HEK293 (cell line): ENCODE data around the gene EMP1.

Experiments used
- CTCF ChIA-PET: fragments of 350-600 bp; formaldehyde crosslinking; extraction: SDS; loops from one replicate; lab custom pipeline; 2021; ENCODE audit warnings: antibody characterized with exemption; lab: Yijun Ruan, JAX
- POLR2A ChIA-PET: fragments of 300-600 bp; formaldehyde crosslinking; extraction: SDS; loops from one replicate; lab custom pipeline; 2020; ENCODE audit warnings: antibody characterized with exemption, inconsistent platforms; lab: Yijun Ruan, JAX
- H3K27ac ChIP-seq: fragments of 200-500 bp; sonication (Bioruptor generic); 2 replicates; pipeline ENCODE4 v1.5.1; 2014; ENCODE audit warnings: low read depth, low read length, control low read depth, inconsistent platforms; ENCODE audit errors: extremely low read depth
- H3K36me3 ChIP-seq, 2 experiments: fragments of 200-500 bp in 1 of 2; sonication (Bioruptor generic) in 1 of 2; 1 replicate in 1 of 2; 2 replicates in 1 of 2; pipeline ENCODE4 v1.5.1; 2014 to 2017; ENCODE audit warnings: inconsistent platforms in 2 of 2, low read length in 2 of 2; ENCODE audit not compliant: control insufficient read depth in 2 of 2, insufficient read depth in 1 of 2
- H3K4me1 ChIP-seq: fragments of 200-500 bp; sonication (Bioruptor generic); 2 replicates; pipeline ENCODE4 v1.5.1; 2014; ENCODE audit warnings: mild to moderate bottlenecking, low read length, inconsistent platforms; ENCODE audit not compliant: control insufficient read depth, insufficient read depth
- H3K4me3 ChIP-seq: 2 replicates; pipeline ENCODE4 v1.5.1; 2011; ENCODE audit warnings: low read depth, mild to moderate bottlenecking, control low read depth, low read length, moderate library complexity
- H3K9me3 ChIP-seq: fragments of 200-500 bp; sonication (Bioruptor generic); 2 replicates; pipeline ENCODE4 v1.5.1; 2014; ENCODE audit warnings: low read depth, low read length, inconsistent platforms; ENCODE audit not compliant: control insufficient read depth, insufficient read depth
- ATF2 ChIP-seq: fragments of 450-650 bp; formaldehyde crosslinking; IDR thresholded peaks from 2 replicates; pipeline ENCODE4 v1.5.1; 2016; ENCODE audit warnings: missing biosample characterization, missing genetic modification characterization, low read depth
- GLIS1 ChIP-seq: fragments of 450-650 bp; formaldehyde crosslinking; IDR thresholded peaks from 2 replicates; pipeline ENCODE4 v1.5.1; 2016; ENCODE audit warnings: missing biosample characterization, missing genetic modification characterization
- INSM2 ChIP-seq: fragments of 450-650 bp; formaldehyde crosslinking; IDR thresholded peaks from 2 replicates; pipeline ENCODE4 v1.5.1; 2016; ENCODE audit warnings: missing biosample characterization, missing genetic modification characterization
- KLF1 ChIP-seq: fragments of 450-650 bp; formaldehyde crosslinking; IDR thresholded peaks from 2 replicates; pipeline ENCODE4 v1.5.1; 2016; ENCODE audit warnings: missing biosample characterization, missing genetic modification characterization
- TRIM28 ChIP-seq: IDR thresholded peaks from 2 replicates; pipeline ENCODE4 v1.6.1; 2011; ENCODE audit warnings: low read length, control low read depth, borderline replicate concordance
- ZBTB11 ChIP-seq: fragments of 450-650 bp; formaldehyde crosslinking; conservative IDR thresholded peaks from 2 replicates; pipeline ENCODE4 v1.5.1; 2016; ENCODE audit warnings: low read depth, missing biosample characterization, missing genetic modification characterization
- ZBTB49 ChIP-seq: fragments of 450-650 bp; formaldehyde crosslinking; IDR thresholded peaks from 2 replicates; pipeline ENCODE4 v1.5.1; 2016; ENCODE audit warnings: missing biosample characterization, missing genetic modification characterization, low read depth
- ZIC2 ChIP-seq: fragments of 450-650 bp; formaldehyde crosslinking; IDR thresholded peaks from 2 replicates; pipeline ENCODE4 v1.5.1; 2016; ENCODE audit warnings: missing biosample characterization, missing genetic modification characterization
- ZNF140 ChIP-seq: fragments of 450-650 bp; formaldehyde crosslinking; IDR thresholded peaks from 2 replicates; pipeline ENCODE4 v1.5.1; 2016; ENCODE audit warnings: missing biosample characterization, missing genetic modification characterization
- ZNF146 ChIP-seq: fragments of 450-650 bp; formaldehyde crosslinking; IDR thresholded peaks from 2 replicates; pipeline ENCODE4 v1.5.1; 2016; ENCODE audit warnings: missing biosample characterization, missing genetic modification characterization
- ZNF18 ChIP-seq: fragments of 450-650 bp; formaldehyde crosslinking; IDR thresholded peaks from 2 replicates; pipeline ENCODE4 v1.5.1; 2016; ENCODE audit warnings: missing biosample characterization, missing genetic modification characterization
- ZNF223 ChIP-seq: fragments of 450-650 bp; formaldehyde crosslinking; IDR thresholded peaks from 2 replicates; pipeline ENCODE4 v1.5.1; 2016; ENCODE audit warnings: missing biosample characterization, missing genetic modification characterization
- ZNF23 ChIP-seq: fragments of 450-650 bp; formaldehyde crosslinking; IDR thresholded peaks from 2 replicates; pipeline ENCODE4 v1.5.1; 2016; ENCODE audit warnings: missing biosample characterization, missing genetic modification characterization, borderline replicate concordance
- ZNF274 ChIP-seq, 2 experiments: fragments of 200-500 bp in 1 of 2; fragments of 450-650 bp in 1 of 2; sonication (Bioruptor generic) in 1 of 2; formaldehyde crosslinking in 1 of 2; IDR thresholded peaks; 2 replicates each; pipeline versions ENCODE4 v1.5.1 to v1.6.1; 2014 to 2016; ENCODE audit warnings: borderline replicate concordance in 1 of 2, inconsistent platforms in 1 of 2, low read length in 1 of 2, missing biosample characterization in 1 of 2, missing genetic modification characterization in 1 of 2
- ZNF394 ChIP-seq: fragments of 450-650 bp; formaldehyde crosslinking; IDR thresholded peaks from 2 replicates; pipeline ENCODE4 v1.5.1; 2016; ENCODE audit warnings: missing biosample characterization, missing genetic modification characterization, mild to moderate bottlenecking, moderate library complexity, borderline replicate concordance
- ZNF514 ChIP-seq: fragments of 450-650 bp; formaldehyde crosslinking; IDR thresholded peaks from 2 replicates; pipeline ENCODE4 v1.5.1; 2016; ENCODE audit warnings: missing biosample characterization, missing genetic modification characterization
- ZNF558 ChIP-seq: fragments of 450-650 bp; formaldehyde crosslinking; IDR thresholded peaks from 2 replicates; pipeline ENCODE4 v1.5.1; 2016; ENCODE audit warnings: missing biosample characterization, missing genetic modification characterization
- ZNF561 ChIP-seq: fragments of 450-650 bp; IDR thresholded peaks from 2 replicates; pipeline ENCODE4 v1.5.1; 2018; ENCODE audit warnings: missing biosample characterization, missing genetic modification characterization, borderline replicate concordance
- ZNF596 ChIP-seq: fragments of 450-650 bp; IDR thresholded peaks from 2 replicates; pipeline ENCODE4 v1.5.0; 2018; ENCODE audit warnings: missing biosample characterization, mild to moderate bottlenecking, missing genetic modification characterization, moderate library complexity
- ZNF791 ChIP-seq: fragments of 450-650 bp; formaldehyde crosslinking; IDR thresholded peaks from 2 replicates; pipeline ENCODE4 v1.5.1; 2016; ENCODE audit warnings: missing biosample characterization, missing genetic modification characterization
- ZSCAN30 ChIP-seq: fragments of 450-650 bp; IDR thresholded peaks from 2 replicates; pipeline ENCODE4 v1.5.1; 2018; ENCODE audit warnings: missing biosample characterization, mild to moderate bottlenecking, missing genetic modification characterization, moderate library complexity

EMP1 gene

DNA sequence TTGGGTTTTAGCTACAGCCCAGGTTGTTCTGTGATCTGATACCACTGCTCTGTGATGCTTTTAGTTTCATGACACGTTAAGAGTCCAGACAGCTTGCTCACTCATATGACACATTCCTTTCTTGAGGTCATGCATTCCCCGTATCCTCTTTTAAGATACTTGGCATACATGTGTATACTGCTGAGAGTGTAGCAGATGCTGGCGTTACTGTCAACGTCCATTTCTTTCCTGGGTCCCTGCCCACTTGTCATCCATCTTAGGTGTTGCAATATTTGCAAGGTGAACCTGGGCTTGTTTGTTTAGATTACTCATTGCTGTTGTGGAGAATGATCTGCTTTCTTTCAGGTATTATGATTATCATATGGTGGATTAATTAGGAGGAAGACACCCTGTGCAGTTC, 9.1 kb upstream of the EMP1 start:
- H3K4me1 ChIP-seq = no peaks in the 10 kb centered on the region
- no peak for TF ChIP-seq ZNF596 (tag by site-specific recombination)
- no peak for TF ChIP-seq ZSCAN30 (tag by site-specific recombination)
- TF ChIP-seq ZNF274 (IDR thresholded peaks at IDR 0.05; ENCODE audit: low read length) = no peak
- no peak for TF ChIP-seq ZNF274 (tag by site-specific recombination; IDR thresholded peaks at IDR 0.05; ENCODE audit: borderline replicate concordance)
- no peak for TF ChIP-seq ZNF18 (tag by site-specific recombination)
- TF ChIP-seq INSM2 (tag by site-specific recombination) = no peak
- TF ChIP-seq ZNF394 (tag by site-specific recombination) = no peak
- no peak for TF ChIP-seq ZNF514 (tag by site-specific recombination)
- no peak overlapping the region for H3K4me3 ChIP-seq
- CTCF ChIA-PET = interaction anchor here (0.9 kb wide), 1 partner anchor 9 kb away, joined by 4 read pairs; no protein-coding TSS in a partner anchor
- no peaks in the 10 kb centered on the region for H3K9me3 ChIP-seq
- POLR2A ChIA-PET = no interaction called here
- H3K27ac ChIP-seq = no peak overlapping the region
- H3K36me3 ChIP-seq = no peaks in the 10 kb centered on the region

- no peak overlapping the region for H3K27ac ChIP-seq
- H3K4me3 ChIP-seq = no peak overlapping the region
- TF ChIP-seq ZNF558 (tag by site-specific recombination) = no peak
- TF ChIP-seq ATF2 (tag by site-specific recombination) = no peak
- no peak for TF ChIP-seq TRIM28
- no peak for TF ChIP-seq ZNF23 (tag by site-specific recombination)
- no peak for TF ChIP-seq ZNF223 (tag by site-specific recombination)
- peak; percentile 60 for TF ChIP-seq GLIS1
- no peak for TF ChIP-seq ZNF791
- TF ChIP-seq KLF1 (tag by site-specific recombination) = no peak
- peak; percentile 74 for TF ChIP-seq ZIC2 (tag by site-specific recombination)
- no peak for TF ChIP-seq ZNF140 (tag by site-specific recombination)
- TF ChIP-seq ZNF146 (tag by site-specific recombination) = no peak
- TF ChIP-seq ZNF561 = no peak
- TF ChIP-seq ZBTB11 (tag by site-specific recombination) = no peak
- TF ChIP-seq ZBTB49 (tag by site-specific recombination) = no peak
- ChIA-PET POLR2A (no interaction called here), CTCF (interaction anchor here (1.7 kb wide), 1 partner anchor 23 kb away, joined by 7 read pairs; no protein-coding TSS in a partner anchor)
- no peaks in the 10 kb centered on the region for H3K36me3 ChIP-seq
- no peaks in the 10 kb centered on the region for H3K9me3 ChIP-seq
- H3K4me1 ChIP-seq = no peaks in the 10 kb centered on the region
Measured at GRCh38 chr12:13189264-13189663, 7.3 kb upstream of the EMP1 start.
